Glomerular endothelial cell (primary cell): ENCODE measurements around the gene C3AR1. TPM values are rescaled to one million over a fixed set of nuclear protein-coding genes. Genes with fewer than 3 reads are reported as not detected.
A peak's percentile ranks its signal among the peaks of the same experiment; 100 is the strongest.
"Not testable (repeated sequence)": the region's sequence is repeated elsewhere in the genome, so short reads cannot be mapped to it uniquely, and the experiment has no call there.

Experiments
- DNase-seq: peaks from one replicate; pipeline ENCODE4 v3.0.0-alpha.2; 2011; ENCODE audit warnings: low read depth, low spot score; ENCODE audit errors: extremely low read depth
- total RNA-seq: library from RNA; depleted of rRNA; stranded (reverse); fragments of >200 nt; gene quantifications from 2 replicates; pipeline ENCODE4 v1.2.3, GENCODE V29; 2015

The C3AR1 gene
- total RNA-seq, 1 donor from 2014 or later = not detected

- not testable (repeated sequence) for DNase-seq
Observed at GRCh38 chr12:8031017-8031416, 35.1 kb downstream of the C3AR1 start.

GRCh38 chr12:8030189-8030588, 36.0 kb downstream of the C3AR1 start:
- no peak for DNase-seq

GRCh38 chr12:8028267-8028666, 37.9 kb downstream of the C3AR1 start:
- no peak for DNase-seq

GRCh38 chr12:8027856-8028255, 38.3 kb downstream of the C3AR1 start:
- DNase-seq = no peak

GRCh38 chr12:8026291-8026900, 39.8 kb downstream of the C3AR1 start:
- peak; percentile 97 for DNase-seq

GRCh38 chr12:8018666-8019581, 47.2 kb downstream of the C3AR1 start:
- DNase-seq = no peak

- DNase-seq = not testable (repeated sequence)
Observed at GRCh38 chr12:8018213-8018612, 47.9 kb downstream of the C3AR1 start.

- DNase-seq = no peak
Observed at GRCh38 chr12:8014836-8015235, 51.3 kb downstream of the C3AR1 start.

GRCh38 chr12:8012651-8013309, 53.4 kb downstream of the C3AR1 start:
- DNase-seq = no peak

- DNase-seq = no peak
Observed at GRCh38 chr12:8011331-8011730, 54.8 kb downstream of the C3AR1 start.

Other genes starting within 250 kb of the C3AR1 start
- gene SLC2A14, start 193.4 kb downstream of the C3AR1 start, total RNA-seq = not detected in 2 replicates
- gene SLC2A3, start 130.2 kb downstream of the C3AR1 start, total RNA-seq = 21.3 and 25.8 TPM in 2 replicates
- gene FOXJ2, start 33.6 kb downstream of the C3AR1 start, total RNA-seq = 10.9 and 11.3 TPM in 2 replicates
- gene NECAP1, start 15.9 kb upstream of the C3AR1 start, total RNA-seq = 22.3 and 37.3 TPM in 2 replicates
- not detected in 2 replicates for gene CLEC4A, start 57.3 kb upstream of the C3AR1 start, total RNA-seq
- not detected in 2 replicates for gene ZNF705A, start 90.7 kb upstream of the C3AR1 start, total RNA-seq
- 0.06 TPM in 1 of 2 replicates, not detected in the other for gene FAM90A1, start 161.3 kb upstream of the C3AR1 start, total RNA-seq